Measurements from ENCODE around the gene LPXN.

Gene LPXN

DNA sequence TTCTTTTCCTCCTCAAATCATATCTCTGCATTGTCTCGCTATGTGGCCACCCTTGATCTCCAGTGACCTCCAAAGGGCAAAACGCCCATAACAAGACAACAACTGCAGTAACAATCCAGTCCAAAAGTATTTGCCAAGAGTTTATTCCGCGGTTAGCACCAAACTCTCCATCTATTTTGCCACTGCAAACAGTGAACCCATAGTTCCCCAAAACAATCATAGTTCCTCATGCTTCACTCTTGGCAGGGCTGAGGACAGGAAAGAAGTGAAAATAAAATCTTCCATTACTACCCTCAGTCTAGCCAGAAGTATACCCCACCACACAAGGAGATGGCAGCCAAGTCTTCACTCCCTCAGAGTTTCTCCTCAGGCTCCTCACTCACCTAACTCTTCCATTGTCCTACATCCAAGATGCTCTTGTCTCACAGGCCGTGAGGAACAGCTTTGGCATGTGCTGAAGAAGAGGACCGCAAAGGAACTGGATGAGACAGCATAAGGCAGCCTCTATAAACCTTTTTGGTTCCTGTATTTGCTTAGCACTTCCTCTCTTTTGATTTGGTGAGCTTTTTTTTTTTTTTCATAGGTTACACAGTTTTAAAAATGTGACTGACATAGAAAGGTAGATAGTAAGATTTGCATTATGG is at the start of gene LPXN:
TSS of gene LPXN (minus strand) at position 480 of the 644 bp plus-strand sequence. CDS start at position 396, 84 bp downstream.
- peak within 1 kb of the TSS; percentile 100 for H3K27ac Mint-ChIP-seq

GRCh38 chr11:58625086-58625485 is 49.4 kb upstream of the LPXN start:
- Mint-ChIP-seq H3K36me3 (ENCODE audit: low read depth) (peaks cover 56% of the 10 kb centered on the region), H3K27ac (no peak overlapping the region), H3K9me3 (no peaks in the 10 kb centered on the region), H3K27me3 (no peaks in the 10 kb centered on the region), H3K4me1 (ENCODE audit: low read depth) (peaks cover 28% of the 10 kb centered on the region), H3K4me3 (no peak overlapping the region)

More for the DNA sequence above, at the start of gene LPXN:
- H3K36me3 Mint-ChIP-seq (ENCODE audit: low read depth): peaks cover 45% of the 10 kb centered on the region
- no peaks in the 10 kb centered on the region for H3K9me3 Mint-ChIP-seq
- peaks cover 57% of the 10 kb centered on the region for H3K4me1 Mint-ChIP-seq (ENCODE audit: low read depth)
- H3K27me3 Mint-ChIP-seq: no peaks in the 10 kb centered on the region
- H3K4me3 Mint-ChIP-seq: peak within 1 kb of the TSS; percentile 98

GRCh38 chr11:58622344-58622743 is 46.7 kb upstream of the LPXN start, which contains the start of gene CNTF:
Gene CNTF (plus strand): TSS chr11:58622665. CDS start chr11:58622753, 88 bp downstream.
- H3K9me3 Mint-ChIP-seq: no peaks in the 10 kb centered on the region
- no peaks in the 10 kb centered on the region for H3K27me3 Mint-ChIP-seq
- peak within 1 kb of the TSS; percentile 52 for H3K27ac Mint-ChIP-seq
- H3K4me1 Mint-ChIP-seq (ENCODE audit: low read depth): peaks cover 29% of the 10 kb centered on the region
- H3K4me3 Mint-ChIP-seq: no peak within 1 kb of the TSS
- peaks cover 79% of the 10 kb centered on the region for H3K36me3 Mint-ChIP-seq (ENCODE audit: low read depth)

DNA sequence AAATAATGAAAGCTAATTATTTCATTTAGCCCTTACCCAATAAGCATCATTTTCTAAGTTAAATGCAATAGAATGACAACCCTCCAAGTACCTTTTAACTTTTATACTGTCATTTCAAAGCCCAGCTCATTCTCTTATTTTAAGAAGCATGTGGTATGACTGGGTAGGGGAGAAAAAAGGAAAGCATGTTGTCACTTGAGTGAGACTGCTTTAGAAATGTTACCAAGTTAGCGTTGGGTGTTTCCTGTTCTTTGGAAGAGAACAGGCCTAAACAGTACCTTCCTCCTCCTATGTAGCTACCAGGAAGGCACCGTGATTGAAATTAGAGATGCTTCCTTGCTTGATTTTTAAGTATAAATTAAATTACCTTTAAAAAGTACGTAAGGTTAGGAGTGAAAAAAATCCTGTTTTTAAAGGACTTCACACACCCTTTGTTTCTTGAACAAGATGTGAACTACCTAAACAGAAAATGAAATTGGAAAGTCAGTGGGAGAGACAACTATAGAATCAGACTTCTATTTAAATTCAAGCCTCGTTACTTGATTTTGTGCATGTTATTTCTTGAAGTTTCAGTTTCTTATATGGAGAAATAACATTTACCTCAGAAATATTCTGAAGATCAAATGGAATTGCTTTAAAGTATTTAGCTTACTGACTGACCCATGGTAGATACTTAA is 46.1 kb upstream of the LPXN start:
- Mint-ChIP-seq H3K27me3 (no peaks in the 10 kb centered on the region), H3K27ac (peak overlapping the region; percentile 52), H3K9me3 (no peaks in the 10 kb centered on the region), H3K36me3 (ENCODE audit: low read depth) (peaks cover 80% of the 10 kb centered on the region), H3K4me3 (no peak overlapping the region), H3K4me1 (ENCODE audit: low read depth) (peaks cover 23% of the 10 kb centered on the region)

GRCh38 chr11:58617976-58618557 is 42.4 kb upstream of the LPXN start:
- Mint-ChIP-seq H3K4me1 (ENCODE audit: low read depth) (peaks cover 28% of the 10 kb centered on the region), H3K36me3 (ENCODE audit: low read depth) (peaks cover 85% of the 10 kb centered on the region), H3K27me3 (no peaks in the 10 kb centered on the region), H3K9me3 (no peaks in the 10 kb centered on the region), H3K27ac (peak overlapping the region; percentile 9), H3K4me3 (no peak overlapping the region)

DNA sequence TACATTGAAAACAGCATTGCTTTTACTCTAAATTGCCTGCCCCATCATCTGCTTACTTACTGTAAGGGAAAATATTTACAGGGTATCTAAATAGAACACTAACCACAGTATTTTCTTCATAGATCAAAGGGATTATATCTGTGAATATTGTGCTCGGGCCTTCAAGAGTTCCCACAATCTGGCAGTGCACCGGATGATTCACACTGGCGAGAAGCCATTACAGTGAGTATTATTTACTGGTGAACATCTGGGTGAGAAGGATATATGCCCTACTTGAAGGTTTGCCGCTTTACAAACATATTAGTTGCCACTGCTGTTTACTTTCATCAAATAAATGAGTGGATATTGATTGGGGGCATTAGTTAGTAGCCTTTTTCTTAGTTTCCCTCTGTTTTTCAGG is 40.9 kb upstream of the LPXN start:
- Mint-ChIP-seq H3K9me3 (no peaks in the 10 kb centered on the region), H3K27ac (no peak overlapping the region)

GRCh38 chr11:58615559-58615958 is 39.9 kb upstream of the LPXN start:
- Mint-ChIP-seq H3K27me3 (no peaks in the 10 kb centered on the region), H3K4me1 (ENCODE audit: low read depth) (peaks cover 39% of the 10 kb centered on the region), H3K36me3 (ENCODE audit: low read depth) (peaks cover 88% of the 10 kb centered on the region), H3K27ac (no peak overlapping the region), H3K4me3 (no peak overlapping the region), H3K9me3 (no peaks in the 10 kb centered on the region)

More for the DNA sequence above, 40.9 kb upstream of the LPXN start:
- Mint-ChIP-seq H3K27me3 (no peaks in the 10 kb centered on the region), H3K36me3 (ENCODE audit: low read depth) (peaks cover 85% of the 10 kb centered on the region), H3K4me1 (ENCODE audit: low read depth) (peaks cover 28% of the 10 kb centered on the region), H3K4me3 (no peak overlapping the region)

DNA sequence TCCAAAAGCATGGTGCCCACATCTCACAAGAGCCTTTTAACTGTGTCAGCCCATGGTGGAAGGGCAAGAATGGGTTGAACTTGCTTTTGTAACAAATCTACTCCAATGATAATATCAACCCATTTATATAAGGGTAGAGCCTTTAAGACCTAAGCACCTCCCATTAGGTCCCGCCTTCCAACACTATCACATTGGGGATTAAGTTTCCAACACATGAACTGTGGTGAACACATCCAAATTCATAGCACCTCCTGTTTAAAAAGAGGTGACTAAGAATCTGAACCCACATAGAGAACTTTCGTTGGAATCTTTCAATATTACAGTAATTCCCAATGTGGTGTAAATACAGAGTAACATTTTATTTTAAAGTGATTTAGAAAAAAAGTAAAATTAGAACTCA is 37.6 kb upstream of the LPXN start:
- H3K9me3 Mint-ChIP-seq: no peaks in the 10 kb centered on the region
- H3K4me1 Mint-ChIP-seq (ENCODE audit: low read depth): peaks cover 43% of the 10 kb centered on the region
- H3K27me3 Mint-ChIP-seq: no peaks in the 10 kb centered on the region
- H3K4me3 Mint-ChIP-seq: no peak overlapping the region
- peaks cover 82% of the 10 kb centered on the region for H3K36me3 Mint-ChIP-seq (ENCODE audit: low read depth)
- no peak overlapping the region for H3K27ac Mint-ChIP-seq

DNA sequence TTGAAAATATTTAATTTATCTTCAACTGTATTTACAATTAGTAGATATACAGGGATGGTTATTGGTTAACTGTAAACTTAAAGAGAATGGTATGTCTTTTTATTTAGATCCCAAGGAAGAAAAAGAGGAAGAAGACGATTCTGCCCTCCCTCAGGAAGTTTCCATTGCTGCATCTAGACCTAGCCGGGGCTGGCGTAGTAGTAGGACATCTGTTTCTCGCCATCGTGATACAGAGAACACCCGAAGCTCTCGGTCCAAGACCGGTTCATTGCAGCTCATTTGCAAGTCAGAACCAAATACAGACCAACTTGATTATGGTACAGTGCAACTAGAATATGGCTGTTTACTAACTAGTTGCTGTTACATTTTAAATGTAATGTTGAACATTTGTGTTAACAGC is 34.1 kb upstream of the LPXN start:
- no peak overlapping the region for H3K4me3 Mint-ChIP-seq
- no peaks in the 10 kb centered on the region for H3K27me3 Mint-ChIP-seq
- H3K27ac Mint-ChIP-seq: no peak overlapping the region
- peaks cover 68% of the 10 kb centered on the region for H3K4me1 Mint-ChIP-seq (ENCODE audit: low read depth)
- peaks cover 74% of the 10 kb centered on the region for H3K36me3 Mint-ChIP-seq (ENCODE audit: low read depth)
- H3K9me3 Mint-ChIP-seq: no peaks in the 10 kb centered on the region

GRCh38 chr11:58608331-58608730 is 32.7 kb upstream of the LPXN start:
- Mint-ChIP-seq H3K27me3 (no peaks in the 10 kb centered on the region), H3K4me1 (ENCODE audit: low read depth) (peaks cover 77% of the 10 kb centered on the region), H3K36me3 (ENCODE audit: low read depth) (peaks cover 76% of the 10 kb centered on the region), H3K9me3 (no peaks in the 10 kb centered on the region), H3K4me3 (no peak overlapping the region), H3K27ac (no peak overlapping the region)

DNA sequence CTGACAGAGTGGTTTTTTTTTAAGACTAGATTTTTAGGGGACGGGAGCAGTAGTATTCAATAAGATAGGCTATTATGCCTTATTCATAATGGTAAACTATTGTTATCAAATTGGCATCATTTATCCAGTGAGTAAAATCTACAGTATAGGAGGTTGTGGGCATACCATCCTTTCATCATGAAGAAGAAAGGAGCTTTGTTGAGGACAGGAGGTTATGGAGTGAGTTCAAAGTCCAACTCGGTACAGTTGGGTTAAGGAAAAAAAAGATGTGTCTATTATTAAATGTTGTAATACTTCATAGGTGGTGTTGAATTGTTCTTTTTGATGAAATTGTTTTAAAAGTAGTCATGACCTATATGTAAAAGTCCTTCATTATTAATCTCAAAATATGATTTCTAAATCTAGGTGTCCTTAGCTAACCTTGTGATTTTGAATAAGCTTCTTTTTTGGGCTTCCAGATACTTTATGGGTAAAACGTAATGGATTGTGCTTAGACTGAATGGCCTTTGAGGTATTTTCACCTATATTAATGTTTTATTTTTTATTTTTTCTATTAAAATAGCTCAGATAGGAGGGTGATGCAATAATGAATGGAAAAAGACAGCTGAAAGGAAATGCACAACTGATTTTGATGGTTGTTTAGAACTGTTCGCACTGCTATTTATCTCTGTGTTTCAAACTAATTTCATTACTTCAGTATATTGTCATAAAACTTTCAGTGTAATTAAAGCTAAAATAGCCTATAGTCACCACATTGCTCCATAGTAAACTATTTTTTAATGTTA is 31.5 kb upstream of the LPXN start:
- H3K36me3 Mint-ChIP-seq (ENCODE audit: low read depth): peaks cover 76% of the 10 kb centered on the region
- no peaks in the 10 kb centered on the region for H3K9me3 Mint-ChIP-seq
- H3K4me1 Mint-ChIP-seq (ENCODE audit: low read depth): peaks cover 77% of the 10 kb centered on the region
- peak overlapping the region; percentile 21 for H3K27ac Mint-ChIP-seq
- no peak overlapping the region for H3K4me3 Mint-ChIP-seq
- no peaks in the 10 kb centered on the region for H3K27me3 Mint-ChIP-seq

GRCh38 chr11:58600510-58600909 is 24.9 kb upstream of the LPXN start:
- Mint-ChIP-seq H3K36me3 (ENCODE audit: low read depth) (peaks cover 77% of the 10 kb centered on the region), H3K9me3 (no peaks in the 10 kb centered on the region), H3K4me3 (no peak overlapping the region), H3K4me1 (ENCODE audit: low read depth) (peaks cover 93% of the 10 kb centered on the region), H3K27me3 (no peaks in the 10 kb centered on the region), H3K27ac (no peak overlapping the region)

DNA sequence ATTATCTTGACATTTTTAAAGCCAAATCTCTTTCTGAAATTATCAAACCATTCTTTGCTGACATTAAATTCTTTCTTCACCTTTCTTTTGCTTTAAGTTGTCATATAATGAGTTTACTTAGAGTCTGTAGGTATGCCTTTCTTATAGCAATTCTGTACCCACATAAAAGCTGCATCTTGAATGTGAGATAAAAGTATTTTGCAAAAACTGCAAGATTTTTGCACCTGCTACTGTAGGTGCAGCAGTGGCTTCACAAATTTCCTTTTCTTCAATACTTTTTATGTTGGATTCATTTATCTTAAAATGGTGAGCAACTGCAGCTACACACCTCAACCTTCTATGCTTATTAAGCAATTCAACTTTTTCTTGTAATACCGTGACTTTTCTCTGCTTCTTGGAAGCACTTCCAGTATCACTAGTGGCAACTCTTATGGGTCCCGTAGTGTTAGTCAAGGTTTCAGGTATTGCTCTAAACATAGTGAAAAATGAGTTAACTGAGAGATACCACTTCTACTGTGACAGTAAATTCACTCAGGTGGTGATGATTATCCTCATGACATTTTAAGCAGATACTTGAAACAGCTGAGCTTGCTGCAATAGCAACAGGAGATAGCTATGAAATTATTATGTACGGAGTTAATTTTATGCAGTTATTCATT is 22.0 kb upstream of the LPXN start:
- Mint-ChIP-seq H3K27ac (peak overlapping the region; percentile 73), H3K27me3 (no peaks in the 10 kb centered on the region), H3K36me3 (ENCODE audit: low read depth) (peaks cover 58% of the 10 kb centered on the region), H3K9me3 (no peaks in the 10 kb centered on the region), H3K4me1 (ENCODE audit: low read depth) (peaks cover 90% of the 10 kb centered on the region), H3K4me3 (peak overlapping the region; percentile 35)

DNA sequence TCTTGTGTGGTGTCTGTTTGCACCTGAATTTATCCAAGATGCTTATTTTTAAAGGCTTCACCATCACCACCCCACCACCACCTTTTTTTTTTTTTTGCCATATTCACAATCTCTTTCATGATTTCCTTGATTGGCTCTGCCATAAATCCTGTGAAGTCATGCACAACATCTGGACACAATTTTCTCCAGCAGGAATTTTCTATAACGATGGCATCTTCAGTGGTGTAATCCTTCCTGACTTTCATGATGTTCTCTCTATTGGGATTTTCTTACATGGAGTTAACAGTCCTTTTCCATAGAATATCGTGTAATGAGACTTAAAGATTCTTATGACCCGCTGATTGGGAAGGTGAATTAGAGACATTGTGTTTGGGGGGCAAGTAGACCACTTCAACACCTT is 21.0 kb upstream of the LPXN start:
- H3K36me3 Mint-ChIP-seq (ENCODE audit: low read depth): peaks cover 57% of the 10 kb centered on the region
- H3K4me1 Mint-ChIP-seq (ENCODE audit: low read depth): peaks cover 93% of the 10 kb centered on the region
- no peak overlapping the region for H3K4me3 Mint-ChIP-seq
- no peaks in the 10 kb centered on the region for H3K27me3 Mint-ChIP-seq
- H3K9me3 Mint-ChIP-seq: no peaks in the 10 kb centered on the region
- H3K27ac Mint-ChIP-seq: peak overlapping the region; percentile 66
